ENCODE data around the gene SOX4. TPM values are rescaled to one million over a fixed set of nuclear protein-coding genes. Genes with fewer than 3 reads are reported as not detected.

The SOX4 gene
- total RNA-seq, 1 donor from 2014 or later, result 147 TPM

- Mint-ChIP-seq H3K4me1 (peaks cover 26% of the 10 kb centered on the region), H3K36me3 (peaks cover 32% of the 10 kb centered on the region), H3K9me3 (peaks cover 2% of the 10 kb centered on the region), H3K27ac (peak overlapping the region; percentile 98), H3K4me3 (no peak overlapping the region), H3K27me3 (ENCODE audit: insufficient read depth, low read depth) (peaks cover 8% of the 10 kb centered on the region)
- peaks cover 16% of the 10 kb centered on the region for H3K36me3 ChIP-seq
- H3K9me3 ChIP-seq (ENCODE audit: low read depth), result no peaks in the 10 kb centered on the region
- peak overlapping the region; percentile 73 for H3K27ac ChIP-seq
- peak overlapping the region; percentile 88 for H3K4me2 ChIP-seq
- peaks cover 51% of the 10 kb centered on the region for H3F3A ChIP-seq (ENCODE audit: low read depth)
- H3K4me3 ChIP-seq, result peak overlapping the region; percentile 76
- TF ChIP-seq EZH2 (IDR thresholded peaks at IDR 0.05), result no peak
- TF ChIP-seq EZH2phosphoT487 (IDR thresholded peaks at IDR 0.05), result no peak
- TF ChIP-seq CTCF (IDR thresholded peaks at IDR 0.05), result no peak
- H3K79me2 ChIP-seq (ENCODE audit: low read depth), result peaks cover 61% of the 10 kb centered on the region
- no peak overlapping the region for H2AFZ ChIP-seq (replicated peaks)
- H4K20me1 ChIP-seq (ENCODE audit: low read depth), result peaks cover 58% of the 10 kb centered on the region
- peaks cover 31% of the 10 kb centered on the region for H3K4me1 ChIP-seq
- H3K9ac ChIP-seq, result peak overlapping the region; percentile 82
- peak; percentile 64 for DNase-seq (ENCODE audit: low spot score)
- no peaks in the 10 kb centered on the region for H3K27me3 ChIP-seq
Measured at GRCh38 chr6:21594416-21595281, 1.1 kb downstream of the SOX4 start.

- Histone ChIP-seq H3K9me3 (ENCODE audit: low read depth) (no peaks in the 10 kb centered on the region), H4K20me1 (ENCODE audit: low read depth) (peaks cover 67% of the 10 kb centered on the region), H2AFZ (replicated peaks) (no peak overlapping the region), H3K79me2 (ENCODE audit: low read depth) (peaks cover 70% of the 10 kb centered on the region), H3K4me3 (peak overlapping the region; percentile 76), H3K4me1 (peaks cover 31% of the 10 kb centered on the region), H3F3A (ENCODE audit: low read depth) (peaks cover 59% of the 10 kb centered on the region), H3K36me3 (peaks cover 16% of the 10 kb centered on the region), H3K27me3 (no peaks in the 10 kb centered on the region), H3K27ac (peak overlapping the region; percentile 4), H3K9ac (peak overlapping the region; percentile 58), H3K4me2 (peak overlapping the region; percentile 88)
- H3K9me3 Mint-ChIP-seq, result peaks cover 9% of the 10 kb centered on the region
- no peak for TF ChIP-seq EZH2phosphoT487 (IDR thresholded peaks at IDR 0.05)
- TF ChIP-seq CTCF (IDR thresholded peaks at IDR 0.05), result peak; percentile 11
- H3K27ac Mint-ChIP-seq, result peak overlapping the region; percentile 95
- peaks cover 39% of the 10 kb centered on the region for H3K36me3 Mint-ChIP-seq
- DNase-seq (ENCODE audit: low spot score), result peak; percentile 41
- peaks cover 17% of the 10 kb centered on the region for H3K4me1 Mint-ChIP-seq
- peak overlapping the region; percentile 97 for H3K4me3 Mint-ChIP-seq
- H3K27me3 Mint-ChIP-seq (ENCODE audit: insufficient read depth, low read depth), result peaks cover 8% of the 10 kb centered on the region
Measured at GRCh38 chr6:21595285-21596144, 2.0 kb downstream of the SOX4 start.

- Mint-ChIP-seq H3K27ac (peak overlapping the region; percentile 95), H3K27me3 (ENCODE audit: insufficient read depth, low read depth) (peaks cover 11% of the 10 kb centered on the region), H3K9me3 (peaks cover 14% of the 10 kb centered on the region), H3K4me1 (peaks cover 17% of the 10 kb centered on the region), H3K36me3 (peaks cover 43% of the 10 kb centered on the region), H3K4me3 (peak overlapping the region; percentile 97)
- Histone ChIP-seq H2AFZ (replicated peaks) (no peak overlapping the region), H3F3A (ENCODE audit: low read depth) (peaks cover 67% of the 10 kb centered on the region), H3K4me3 (peak overlapping the region; percentile 76), H3K27me3 (no peaks in the 10 kb centered on the region), H3K36me3 (peaks cover 16% of the 10 kb centered on the region), H3K27ac (peak overlapping the region; percentile 4), H3K9ac (peak overlapping the region; percentile 58), H4K20me1 (ENCODE audit: low read depth) (peaks cover 72% of the 10 kb centered on the region), H3K9me3 (ENCODE audit: low read depth) (no peaks in the 10 kb centered on the region), H3K79me2 (ENCODE audit: low read depth) (peaks cover 70% of the 10 kb centered on the region), H3K4me1 (peaks cover 31% of the 10 kb centered on the region), H3K4me2 (peak overlapping the region; percentile 88)
- peak; percentile 71 for DNase-seq (ENCODE audit: low spot score)
- TF ChIP-seq CTCF (IDR thresholded peaks at IDR 0.05), result no peak
- no peak for TF ChIP-seq EZH2phosphoT487 (IDR thresholded peaks at IDR 0.05)
- no peak for TF ChIP-seq EZH2 (IDR thresholded peaks at IDR 0.05)
Measured at GRCh38 chr6:21596145-21596948, 2.8 kb downstream of the SOX4 start.
